HEK293 (cell line): Measurements from ENCODE around the gene PGAM5.

ENCODE experiments used
- CTCF ChIA-PET: fragments of 350-600 bp; formaldehyde crosslinking; extraction: SDS; loops from one replicate; lab custom pipeline; 2021; ENCODE audit warnings: antibody characterized with exemption; lab: Yijun Ruan, JAX
- POLR2A ChIA-PET: fragments of 300-600 bp; formaldehyde crosslinking; extraction: SDS; loops from one replicate; lab custom pipeline; 2020; ENCODE audit warnings: antibody characterized with exemption, inconsistent platforms; lab: Yijun Ruan, JAX
- H3K27ac ChIP-seq: fragments of 200-500 bp; sonication (Bioruptor generic); 2 replicates; pipeline ENCODE4 v1.5.1; 2014; ENCODE audit warnings: low read depth, low read length, control low read depth, inconsistent platforms; ENCODE audit errors: extremely low read depth
- H3K36me3 ChIP-seq, 2 experiments: fragments of 200-500 bp in 1 of 2; sonication (Bioruptor generic) in 1 of 2; 1 replicate in 1 of 2; 2 replicates in 1 of 2; pipeline ENCODE4 v1.5.1; 2014 to 2017; ENCODE audit warnings: inconsistent platforms in 2 of 2, low read length in 2 of 2; ENCODE audit not compliant: control insufficient read depth in 2 of 2, insufficient read depth in 1 of 2
- H3K4me1 ChIP-seq: fragments of 200-500 bp; sonication (Bioruptor generic); 2 replicates; pipeline ENCODE4 v1.5.1; 2014; ENCODE audit warnings: mild to moderate bottlenecking, low read length, inconsistent platforms; ENCODE audit not compliant: control insufficient read depth, insufficient read depth
- H3K4me3 ChIP-seq: 2 replicates; pipeline ENCODE4 v1.5.1; 2011; ENCODE audit warnings: low read depth, mild to moderate bottlenecking, control low read depth, low read length, moderate library complexity
- H3K9me3 ChIP-seq: fragments of 200-500 bp; sonication (Bioruptor generic); 2 replicates; pipeline ENCODE4 v1.5.1; 2014; ENCODE audit warnings: low read depth, low read length, inconsistent platforms; ENCODE audit not compliant: control insufficient read depth, insufficient read depth
- GLI2 ChIP-seq: fragments of 450-650 bp; formaldehyde crosslinking; IDR thresholded peaks from 2 replicates; pipeline ENCODE4; 2017; ENCODE audit warnings: missing biosample characterization, missing genetic modification characterization, low read depth, borderline replicate concordance
- KLF1 ChIP-seq: fragments of 450-650 bp; formaldehyde crosslinking; IDR thresholded peaks from 2 replicates; pipeline ENCODE4 v1.5.1; 2016; ENCODE audit warnings: missing biosample characterization, missing genetic modification characterization
- KLF8 ChIP-seq: fragments of 450-650 bp; formaldehyde crosslinking; IDR thresholded peaks from 2 replicates; pipeline ENCODE4 v1.5.1; 2016; ENCODE audit warnings: missing biosample characterization, missing genetic modification characterization
- PRDM1 ChIP-seq: fragments of 450-650 bp; formaldehyde crosslinking; IDR thresholded peaks from 2 replicates; pipeline ENCODE4; 2016; ENCODE audit warnings: missing biosample characterization, missing genetic modification characterization
- SCRT1 ChIP-seq: fragments of 450-650 bp; formaldehyde crosslinking; IDR thresholded peaks from 2 replicates; pipeline ENCODE4 v1.5.1; 2016; ENCODE audit warnings: missing biosample characterization, missing genetic modification characterization, borderline replicate concordance
- SCRT2 ChIP-seq: fragments of 450-650 bp; formaldehyde crosslinking; IDR thresholded peaks from 2 replicates; pipeline ENCODE4 v1.5.1; 2016; ENCODE audit warnings: missing biosample characterization, missing genetic modification characterization
- TCF7L2 ChIP-seq: IDR thresholded peaks from 2 replicates; pipeline ENCODE4 v1.6.1; 2011; ENCODE audit warnings: low read depth, mild to moderate bottlenecking, inconsistent platforms, low read length, moderate library complexity, borderline replicate concordance
- YY2 ChIP-seq: fragments of 450-650 bp; formaldehyde crosslinking; IDR thresholded peaks from 2 replicates; pipeline ENCODE4 v1.5.1; 2016; ENCODE audit warnings: missing biosample characterization, missing genetic modification characterization
- ZNF132 ChIP-seq: fragments of 450-650 bp; formaldehyde crosslinking; IDR thresholded peaks from 2 replicates; pipeline ENCODE4 v1.5.1; 2017; ENCODE audit warnings: missing biosample characterization, missing genetic modification characterization, borderline replicate concordance
- ZNF37A ChIP-seq: fragments of 450-650 bp; IDR thresholded peaks from 2 replicates; pipeline ENCODE4 v1.5.1; 2018; ENCODE audit warnings: missing biosample characterization, missing genetic modification characterization
- ZNF596 ChIP-seq: fragments of 450-650 bp; IDR thresholded peaks from 2 replicates; pipeline ENCODE4 v1.5.0; 2018; ENCODE audit warnings: missing biosample characterization, mild to moderate bottlenecking, missing genetic modification characterization, moderate library complexity
- ZNF600 ChIP-seq: fragments of 450-650 bp; formaldehyde crosslinking; IDR thresholded peaks from 2 replicates; pipeline ENCODE4 v1.5.1; 2016; ENCODE audit warnings: missing biosample characterization, missing genetic modification characterization
- ZNF707 ChIP-seq: fragments of 450-650 bp; formaldehyde crosslinking; IDR thresholded peaks from 2 replicates; pipeline ENCODE4 v1.5.1; 2016; ENCODE audit warnings: missing biosample characterization, missing genetic modification characterization
- ZNF837 ChIP-seq: fragments of 450-650 bp; formaldehyde crosslinking; IDR thresholded peaks from 2 replicates; pipeline ENCODE4 v1.5.1; 2016; ENCODE audit warnings: missing biosample characterization, missing genetic modification characterization
- TF ChIP-seq, protein P1 (sequence below): fragments of 450-650 bp; formaldehyde crosslinking; IDR thresholded peaks from 2 replicates; pipeline ENCODE4 v1.5.1; 2016; ENCODE audit warnings: missing biosample characterization, missing genetic modification characterization
- TF ChIP-seq, protein P2 (sequence below): fragments of 450-650 bp; formaldehyde crosslinking; IDR thresholded peaks from 2 replicates; pipeline ENCODE4 v1.5.1; 2016; ENCODE audit warnings: missing biosample characterization, missing genetic modification characterization

Gene PGAM5

DNA sequence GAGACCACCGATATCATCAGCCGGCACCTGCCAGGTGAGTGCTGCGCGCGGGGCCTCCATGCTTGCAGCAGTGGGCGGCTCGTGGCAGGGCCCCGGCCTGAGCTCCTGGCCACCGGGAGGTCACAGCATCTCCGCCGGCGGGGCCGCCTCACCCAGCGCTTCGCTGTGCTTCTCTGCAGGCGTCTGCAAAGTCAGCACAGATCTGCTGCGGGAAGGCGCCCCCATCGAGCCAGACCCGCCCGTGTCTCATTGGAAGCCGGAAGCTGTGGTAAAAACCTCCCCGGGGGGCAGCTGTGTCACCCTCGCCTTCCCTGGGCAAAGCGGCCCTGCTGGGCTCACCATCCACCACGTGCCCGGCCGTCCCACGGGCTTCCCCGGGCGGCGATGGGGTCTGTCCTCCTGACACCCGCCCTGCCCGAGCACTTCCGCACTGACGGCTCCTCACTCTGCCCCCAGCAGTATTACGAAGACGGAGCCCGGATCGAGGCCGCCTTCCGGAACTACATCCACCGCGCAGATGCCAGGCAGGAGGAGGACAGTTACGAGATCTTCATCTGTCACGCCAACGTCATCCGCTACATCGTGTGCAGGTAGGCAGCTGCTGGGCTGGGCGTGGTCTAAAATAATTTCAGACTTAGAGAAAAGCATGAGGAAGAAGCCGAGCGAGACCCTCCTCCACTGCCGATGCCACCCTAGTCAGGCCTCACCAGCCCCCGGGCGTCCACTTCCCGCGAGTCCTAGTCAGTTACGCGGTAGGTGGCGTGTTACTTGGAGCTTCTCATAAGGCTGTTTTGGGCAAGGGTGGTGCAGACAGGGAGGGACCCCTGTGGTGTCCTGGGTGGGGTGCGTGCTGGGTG lies 7.1 kb downstream of the PGAM5 start:
- H3K36me3 ChIP-seq, result peaks cover 27 to 85% of the 10 kb centered on the region in 2 experiments; a peak in 2 of 3 replicates
- POLR2A ChIA-PET, result interaction anchor here (0.6 kb wide), 1 partner anchor 12 kb away, joined by 6 read pairs; no protein-coding TSS in a partner anchor

DNA sequence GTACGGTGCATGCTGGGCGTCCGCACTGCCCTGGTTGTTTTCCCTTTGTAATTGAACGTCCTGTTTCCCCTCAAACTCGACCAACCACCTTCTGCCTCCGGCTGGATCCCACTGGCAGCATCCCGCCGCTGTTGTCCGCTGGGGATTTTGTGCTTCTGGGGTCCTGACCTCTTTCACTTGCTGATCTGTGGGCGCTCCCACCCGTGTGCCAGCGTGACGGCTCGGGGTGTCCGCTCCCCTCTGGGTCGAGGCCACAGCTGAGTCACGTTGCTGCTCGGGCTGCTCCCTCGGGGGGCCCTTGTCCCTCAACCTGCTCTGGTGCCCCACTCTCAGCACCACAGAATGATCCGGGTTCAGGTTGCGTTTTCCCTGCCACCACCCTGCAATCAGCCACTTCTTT lies 8.0 kb downstream of the PGAM5 start:
- Histone ChIP-seq H3K4me1 (no peaks in the 10 kb centered on the region), H3K9me3 (no peaks in the 10 kb centered on the region), H3K36me3 (peaks cover 28 to 86% of the 10 kb centered on the region in 2 experiments; a peak in 2 of 3 replicates), H3K27ac (0 out of 2 replicates have a peak overlapping the region, but pooled peaks have one; percentile 37), H3K4me3 (no peak overlapping the region)
- ChIA-PET CTCF (no interaction called here), POLR2A (no interaction called here)
- TF ChIP-seq TCF7L2, result no peak
- peak; percentile 25; the same call in 1 of the 2 replicates for TF ChIP-seq KLF1 (tag by site-specific recombination)
- TF ChIP-seq ZNF707 (tag by site-specific recombination), result no peak
- TF ChIP-seq GLI2 (tag by site-specific recombination), result no peak

More for the DNA sequence above, 7.1 kb downstream of the PGAM5 start:
- Histone ChIP-seq H3K9me3 (no peaks in the 10 kb centered on the region), H3K4me1 (no peaks in the 10 kb centered on the region), H3K4me3 (no peak overlapping the region), H3K27ac (no peak overlapping the region)
- CTCF ChIA-PET, result no interaction called here
- TF ChIP-seq, protein P1, sequence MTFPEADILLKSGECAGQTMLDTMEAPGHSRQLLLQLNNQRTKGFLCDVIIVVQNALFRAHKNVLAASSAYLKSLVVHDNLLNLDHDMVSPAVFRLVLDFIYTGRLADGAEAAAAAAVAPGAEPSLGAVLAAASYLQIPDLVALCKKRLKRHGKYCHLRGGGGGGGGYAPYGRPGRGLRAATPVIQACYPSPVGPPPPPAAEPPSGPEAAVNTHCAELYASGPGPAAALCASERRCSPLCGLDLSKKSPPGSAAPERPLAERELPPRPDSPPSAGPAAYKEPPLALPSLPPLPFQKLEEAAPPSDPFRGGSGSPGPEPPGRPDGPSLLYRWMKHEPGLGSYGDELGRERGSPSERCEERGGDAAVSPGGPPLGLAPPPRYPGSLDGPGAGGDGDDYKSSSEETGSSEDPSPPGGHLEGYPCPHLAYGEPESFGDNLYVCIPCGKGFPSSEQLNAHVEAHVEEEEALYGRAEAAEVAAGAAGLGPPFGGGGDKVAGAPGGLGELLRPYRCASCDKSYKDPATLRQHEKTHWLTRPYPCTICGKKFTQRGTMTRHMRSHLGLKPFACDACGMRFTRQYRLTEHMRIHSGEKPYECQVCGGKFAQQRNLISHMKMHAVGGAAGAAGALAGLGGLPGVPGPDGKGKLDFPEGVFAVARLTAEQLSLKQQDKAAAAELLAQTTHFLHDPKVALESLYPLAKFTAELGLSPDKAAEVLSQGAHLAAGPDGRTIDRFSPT (tag by site-specific recombination), result peak; percentile 53; the same call in 1 of the 2 replicates
- TF ChIP-seq KLF1 (tag by site-specific recombination), result peak; percentile 73
- TF ChIP-seq KLF8 (tag by site-specific recombination), result peak; percentile 37
- 0 out of 2 replicates have a peak, but pooled peaks have one; percentile 32 for TF ChIP-seq ZNF600 (tag by site-specific recombination)
- no peak for TF ChIP-seq ZNF596 (tag by site-specific recombination)

DNA sequence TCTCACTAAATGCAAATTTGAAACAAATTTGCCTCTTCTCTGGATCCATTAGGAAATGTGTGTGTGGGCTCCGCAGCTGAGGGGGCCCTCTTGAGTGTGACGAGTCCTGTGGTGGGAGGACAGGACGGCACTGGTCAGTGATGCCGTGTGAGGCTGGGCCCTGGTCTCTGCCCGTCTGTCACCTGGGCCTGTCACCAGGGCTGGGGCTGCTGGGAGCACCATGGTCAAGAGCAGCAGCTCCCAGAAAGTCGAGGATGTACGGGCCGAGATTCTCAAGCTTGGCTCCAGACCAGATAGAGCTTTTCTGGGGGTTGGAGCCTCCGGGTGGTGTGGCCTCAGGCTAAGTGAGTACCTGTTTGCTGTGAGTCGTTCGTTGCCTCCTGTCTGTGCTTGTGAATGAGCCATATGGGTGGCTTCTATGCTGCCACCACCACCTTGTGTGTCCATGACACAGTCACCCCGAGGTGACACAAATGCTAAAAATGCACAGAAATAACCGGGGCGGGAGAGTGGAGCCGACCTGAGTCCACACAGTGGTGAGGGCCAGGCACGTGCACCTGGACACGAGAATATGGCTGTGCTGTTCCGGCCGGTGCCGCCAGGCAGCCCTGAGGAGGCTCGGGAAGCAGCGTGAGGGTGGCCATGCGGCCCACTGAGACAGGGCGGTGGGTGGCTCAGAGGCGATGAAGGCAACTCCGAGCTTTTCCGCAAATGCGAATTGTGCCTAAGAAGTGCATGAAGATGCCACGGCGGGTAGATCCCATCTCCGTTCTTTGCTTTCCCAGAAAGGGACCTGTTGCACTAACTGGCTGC lies 8.7 kb downstream of the PGAM5 start:
- ChIA-PET POLR2A (no interaction called here), CTCF (no interaction called here)
- Histone ChIP-seq H3K36me3 (peaks cover 27 to 87% of the 10 kb centered on the region in 2 experiments; a peak in 2 of 3 replicates), H3K4me1 (no peaks in the 10 kb centered on the region), H3K27ac (0 out of 2 replicates have a peak overlapping the region, but pooled peaks have one; percentile 37), H3K4me3 (no peak overlapping the region), H3K9me3 (no peaks in the 10 kb centered on the region)
- peak; percentile 89 for TF ChIP-seq SCRT2 (tag by site-specific recombination)
- no peak for TF ChIP-seq ZNF37A (tag by site-specific recombination)
- no peak for TF ChIP-seq PRDM1
- TF ChIP-seq YY2 (tag by site-specific recombination), result no peak
- TF ChIP-seq SCRT1 (tag by site-specific recombination), result peak; percentile 9; the same call in 1 of the 2 replicates
- TF ChIP-seq, protein P2, sequence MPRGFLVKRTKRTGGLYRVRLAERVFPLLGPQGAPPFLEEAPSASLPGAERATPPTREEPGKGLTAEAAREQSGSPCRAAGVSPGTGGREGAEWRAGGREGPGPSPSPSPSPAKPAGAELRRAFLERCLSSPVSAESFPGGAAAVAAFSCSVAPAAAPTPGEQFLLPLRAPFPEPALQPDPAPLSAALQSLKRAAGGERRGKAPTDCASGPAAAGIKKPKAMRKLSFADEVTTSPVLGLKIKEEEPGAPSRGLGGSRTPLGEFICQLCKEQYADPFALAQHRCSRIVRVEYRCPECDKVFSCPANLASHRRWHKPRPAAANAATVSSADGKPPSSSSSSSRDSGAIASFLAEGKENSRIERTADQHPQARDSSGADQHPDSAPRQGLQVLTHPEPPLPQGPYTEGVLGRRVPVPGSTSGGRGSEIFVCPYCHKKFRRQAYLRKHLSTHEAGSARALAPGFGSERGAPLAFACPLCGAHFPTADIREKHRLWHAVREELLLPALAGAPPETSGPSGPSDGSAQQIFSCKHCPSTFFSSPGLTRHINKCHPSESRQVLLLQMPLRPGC, result no peak
- no peak for TF ChIP-seq ZNF132 (tag by site-specific recombination)
- no peak for TF ChIP-seq ZNF837 (tag by site-specific recombination)
